Suprapubic skin (tissue), 4 donors: ENCODE results near the gene CCL24.
"Not testable (repeated sequence)": the region's sequence is repeated elsewhere in the genome, so short reads cannot be mapped to it uniquely, and the experiment has no call there.

Experiments used
- EP300 ChIP-seq: sonication (generic); formaldehyde crosslinking; IDR thresholded peaks from one replicate; pipeline ENCODE4 v1.6.1; 2017; ENCODE audit warnings: antibody characterized with exemption
- POLR2A ChIP-seq, 2 donors: fragments of 450-650 bp; IDR thresholded peaks; one replicate each; pipeline ENCODE4 v1.6.1; 2017; ENCODE audit warnings: antibody characterized with exemption in 2 of 2, mild to moderate bottlenecking in 2 of 2, moderate library complexity in 2 of 2
- POLR2AphosphoS5 ChIP-seq, 3 donors: sonication (generic); formaldehyde crosslinking; IDR thresholded peaks; one replicate each; pipeline ENCODE4 v1.6.1; 2017; ENCODE audit warnings: antibody characterized with exemption in 3 of 3
- TF ChIP-seq, protein P1 (sequence below), 2 donors: fragments of 200-600 bp in 1 of 2; fragments of 450-650 bp in 1 of 2; sonication (generic) in 1 of 2; IDR thresholded peaks; one replicate each; pipeline ENCODE4 v1.5.1; 2016 to 2019; ENCODE audit warnings: antibody characterized with exemption in 2 of 2, mild to moderate bottlenecking in 1 of 2, moderate library complexity in 1 of 2

DNA sequence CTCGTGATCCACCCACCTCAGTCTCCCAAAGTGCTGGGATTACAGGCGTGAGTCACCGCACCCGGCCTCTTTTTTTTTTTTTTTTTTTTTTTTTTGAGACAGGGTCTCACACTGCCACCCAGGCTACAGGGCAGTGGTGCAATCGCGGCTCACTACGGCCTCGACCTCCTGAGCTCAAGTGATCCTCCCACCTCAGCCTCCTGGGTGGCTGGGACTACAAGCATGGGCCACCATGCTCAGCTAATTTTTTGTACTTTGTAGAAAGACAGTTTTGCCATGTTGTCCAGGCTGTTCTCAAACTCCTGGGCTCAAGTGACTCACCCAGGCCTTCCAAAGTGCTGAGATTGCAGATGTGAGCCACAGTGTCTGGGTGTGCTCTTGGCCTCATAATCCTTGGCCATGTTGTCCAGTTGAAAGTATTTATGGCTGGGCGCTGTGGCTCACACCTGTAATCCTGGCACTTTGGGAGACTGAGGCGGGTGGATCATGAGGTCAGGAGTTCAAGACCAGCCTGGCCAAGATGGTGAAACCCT, 41.3 kb upstream of the CCL24 start:
- TF ChIP-seq EP300; POLR2AphosphoS5 (IDR thresholded peaks at IDR 0.05); POLR2A (IDR thresholded peaks at IDR 0.05): not testable (repeated sequence)
- TF ChIP-seq, protein P1, sequence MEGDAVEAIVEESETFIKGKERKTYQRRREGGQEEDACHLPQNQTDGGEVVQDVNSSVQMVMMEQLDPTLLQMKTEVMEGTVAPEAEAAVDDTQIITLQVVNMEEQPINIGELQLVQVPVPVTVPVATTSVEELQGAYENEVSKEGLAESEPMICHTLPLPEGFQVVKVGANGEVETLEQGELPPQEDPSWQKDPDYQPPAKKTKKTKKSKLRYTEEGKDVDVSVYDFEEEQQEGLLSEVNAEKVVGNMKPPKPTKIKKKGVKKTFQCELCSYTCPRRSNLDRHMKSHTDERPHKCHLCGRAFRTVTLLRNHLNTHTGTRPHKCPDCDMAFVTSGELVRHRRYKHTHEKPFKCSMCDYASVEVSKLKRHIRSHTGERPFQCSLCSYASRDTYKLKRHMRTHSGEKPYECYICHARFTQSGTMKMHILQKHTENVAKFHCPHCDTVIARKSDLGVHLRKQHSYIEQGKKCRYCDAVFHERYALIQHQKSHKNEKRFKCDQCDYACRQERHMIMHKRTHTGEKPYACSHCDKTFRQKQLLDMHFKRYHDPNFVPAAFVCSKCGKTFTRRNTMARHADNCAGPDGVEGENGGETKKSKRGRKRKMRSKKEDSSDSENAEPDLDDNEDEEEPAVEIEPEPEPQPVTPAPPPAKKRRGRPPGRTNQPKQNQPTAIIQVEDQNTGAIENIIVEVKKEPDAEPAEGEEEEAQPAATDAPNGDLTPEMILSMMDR (IDR thresholded peaks at IDR 0.05), result not testable (repeated sequence)
